A673 (cell line): Measurements from ENCODE around the gene EPB41. TPM values are rescaled to one million over a fixed set of nuclear protein-coding genes. Genes with fewer than 3 reads are reported as not detected.

Experiments
- BruUV-seq: library from RNA; stranded (reverse); fragments of 400-500 nt; replicated peaks from 2 replicates; lab custom pipeline; 2021; lab: Mats Ljungman, UMichigan
- CTCF ChIA-PET: fragments of 300-600 bp; sonication (Branson Sonifier 250); formaldehyde crosslinking; loops from one replicate; lab custom pipeline; 2022; ENCODE audit warnings: antibody characterized with exemption; lab: Charles Lee
- POLR2A ChIA-PET: fragments of 300-600 bp; sonication (Branson Sonifier 250); formaldehyde crosslinking; loops from one replicate; lab custom pipeline; 2022; ENCODE audit warnings: antibody characterized with exemption; ENCODE audit not compliant: low non-redundant PET; lab: Charles Lee
- DNase-seq: peaks from one replicate; pipeline ENCODE4 v3.0.0-alpha.2; 2015; ENCODE audit warnings: low spot score
- H3K27ac ChIP-seq: fragments of 200-600 bp; sonication (generic); 2 replicates; pipeline ENCODE4 v1.5.1; 2016; ENCODE audit warnings: mixed run types, low read depth, mild to moderate bottlenecking, mixed read lengths, antibody characterized with exemption, low read length; ENCODE audit not compliant: poor library complexity, severe bottlenecking
- H3K27me3 ChIP-seq: fragments of 200-600 bp; sonication (generic); replicated peaks from 2 replicates; pipeline ENCODE4 v1.6.1; 2017; ENCODE audit warnings: mixed run types, low read depth, mild to moderate bottlenecking, mixed read lengths, antibody characterized with exemption, low read length; ENCODE audit not compliant: insufficient read depth, poor library complexity
- H3K36me3 ChIP-seq: fragments of 200-600 bp; sonication (generic); 2 replicates; pipeline ENCODE4 v1.6.1; 2016; ENCODE audit warnings: mixed run types, mild to moderate bottlenecking, mixed read lengths, antibody characterized with exemption, low read length; ENCODE audit not compliant: insufficient read depth, poor library complexity, severe bottlenecking
- H3K4me1 ChIP-seq: fragments of 200-600 bp; sonication (generic); 2 replicates; pipeline ENCODE4 v1.6.1; 2017; ENCODE audit warnings: mixed run types, mild to moderate bottlenecking, mixed read lengths, antibody characterized with exemption, low read length; ENCODE audit not compliant: insufficient read depth, poor library complexity, severe bottlenecking
- H3K4me3 ChIP-seq: fragments of 200-600 bp; sonication (generic); 2 replicates; pipeline ENCODE4 v1.5.1; 2016; ENCODE audit warnings: low read depth, mixed run types, mild to moderate bottlenecking, mixed read lengths, low read length; ENCODE audit not compliant: poor library complexity, severe bottlenecking
- H3K9me3 ChIP-seq: fragments of 200-600 bp; sonication (generic); 2 replicates; pipeline ENCODE4 v1.6.1; 2016; ENCODE audit warnings: mixed run types, low read depth, mild to moderate bottlenecking, mixed read lengths, antibody characterized with exemption, low read length; ENCODE audit not compliant: poor library complexity, severe bottlenecking
- EZH2 ChIP-seq: fragments of 200-600 bp; sonication (generic); IDR thresholded peaks from 2 replicates; pipeline ENCODE4 v1.6.1; 2017; ENCODE audit warnings: borderline replicate concordance, low read depth, mild to moderate bottlenecking, mixed read lengths, antibody characterized with exemption, low read length; ENCODE audit not compliant: poor library complexity, severe bottlenecking
- intact Hi-C: fragments of 100-400 bp; cut with micrococcal nuclease; formaldehyde crosslinking; loops from one replicate; pipeline ENCODE4 v1.10.0; 2022; ENCODE audit not compliant: unreplicated experiment
- total RNA-seq: library from RNA; stranded (reverse); gene quantifications from 2 replicates; pipeline ENCODE4 v1.2.3, GENCODE V29; 2021
- TF ChIP-seq, protein P1 (sequence below): fragments of 300-800, 200-600 bp; sonication (generic); conservative IDR thresholded peaks from 2 replicates; pipeline ENCODE4 v1.5.1; 2017; ENCODE audit warnings: low read depth, mild to moderate bottlenecking, antibody characterized with exemption, low read length, moderate library complexity, mixed read lengths

The EPB41 gene
- total RNA-seq, 1 experiment from 2014 or later: 337 TPM

DNA sequence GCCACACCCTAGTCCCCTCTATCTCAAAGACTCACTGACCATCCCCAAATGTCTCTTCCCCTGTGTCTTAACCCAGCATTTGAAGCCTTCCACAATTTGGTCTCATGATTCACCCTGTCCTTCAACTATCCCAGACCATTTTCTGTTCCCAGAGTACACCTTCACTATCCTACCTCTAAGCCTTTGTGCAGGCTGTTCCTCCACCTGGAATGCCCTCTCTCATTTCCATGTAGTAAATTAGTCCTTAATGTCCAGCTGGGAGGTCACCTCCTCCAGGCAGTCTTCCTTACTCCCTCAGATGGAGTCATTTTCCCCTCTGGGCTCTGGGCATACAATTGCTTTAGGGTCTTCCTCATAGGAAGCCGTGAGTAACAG is 31.1 kb upstream of the EPB41 start:
- Histone ChIP-seq H3K4me1 (peaks cover 46% of the 10 kb centered on the region), H3K27me3 (no peaks in the 10 kb centered on the region), H3K4me3 (no peak overlapping the region), H3K36me3 (no peaks in the 10 kb centered on the region), H3K9me3 (no peaks in the 10 kb centered on the region), H3K27ac (peak overlapping the region; percentile 95)
- TF ChIP-seq, protein P1, sequence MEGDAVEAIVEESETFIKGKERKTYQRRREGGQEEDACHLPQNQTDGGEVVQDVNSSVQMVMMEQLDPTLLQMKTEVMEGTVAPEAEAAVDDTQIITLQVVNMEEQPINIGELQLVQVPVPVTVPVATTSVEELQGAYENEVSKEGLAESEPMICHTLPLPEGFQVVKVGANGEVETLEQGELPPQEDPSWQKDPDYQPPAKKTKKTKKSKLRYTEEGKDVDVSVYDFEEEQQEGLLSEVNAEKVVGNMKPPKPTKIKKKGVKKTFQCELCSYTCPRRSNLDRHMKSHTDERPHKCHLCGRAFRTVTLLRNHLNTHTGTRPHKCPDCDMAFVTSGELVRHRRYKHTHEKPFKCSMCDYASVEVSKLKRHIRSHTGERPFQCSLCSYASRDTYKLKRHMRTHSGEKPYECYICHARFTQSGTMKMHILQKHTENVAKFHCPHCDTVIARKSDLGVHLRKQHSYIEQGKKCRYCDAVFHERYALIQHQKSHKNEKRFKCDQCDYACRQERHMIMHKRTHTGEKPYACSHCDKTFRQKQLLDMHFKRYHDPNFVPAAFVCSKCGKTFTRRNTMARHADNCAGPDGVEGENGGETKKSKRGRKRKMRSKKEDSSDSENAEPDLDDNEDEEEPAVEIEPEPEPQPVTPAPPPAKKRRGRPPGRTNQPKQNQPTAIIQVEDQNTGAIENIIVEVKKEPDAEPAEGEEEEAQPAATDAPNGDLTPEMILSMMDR: no peak
- no peak for TF ChIP-seq EZH2
- intact Hi-C loops: loop anchor here (2.0 to 5.0 kb wide), 2 partner anchors 150 to 239 kb away; partner anchors contain the start of gene TMEM200B
- POLR2A ChIA-PET: no interaction called here
- no TSS peak for BruUV-seq
- DNase-seq: no peak
- CTCF ChIA-PET: no interaction called here

DNA sequence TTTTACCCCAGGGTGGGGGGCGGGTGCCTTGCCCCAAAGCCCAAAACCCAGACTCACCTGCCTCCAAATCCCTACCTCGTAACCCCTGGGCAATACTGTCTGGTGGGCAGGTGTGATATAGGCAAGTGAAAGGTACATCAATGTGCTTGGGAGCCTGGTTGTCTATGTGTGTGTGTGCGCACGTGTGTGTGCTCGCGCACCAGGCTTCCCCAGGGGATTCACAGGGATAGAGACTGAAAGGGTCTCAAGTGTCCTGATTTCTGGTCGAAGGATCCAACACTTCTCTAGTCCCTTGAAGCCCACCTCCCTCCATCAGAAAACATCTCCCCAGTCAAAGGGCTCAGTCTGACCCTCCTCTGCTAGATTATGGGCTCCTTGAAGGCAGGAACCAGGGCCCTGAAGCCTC is 28.9 kb upstream of the EPB41 start:
- Histone ChIP-seq H3K27ac (peak overlapping the region; percentile 95), H3K4me3 (no peak overlapping the region), H3K36me3 (no peaks in the 10 kb centered on the region), H3K27me3 (no peaks in the 10 kb centered on the region), H3K4me1 (peaks cover 61% of the 10 kb centered on the region), H3K9me3 (no peaks in the 10 kb centered on the region)
- TF ChIP-seq, protein P1: no peak
- no peak for TF ChIP-seq EZH2
- CTCF ChIA-PET: interaction anchor here (0.6 to 1.5 kb wide), 3 partner anchors 8 to 193 kb away, joined by 3 to 10 read pairs (median 8); no protein-coding TSS in a partner anchor
- DNase-seq: peak; percentile 37
- intact Hi-C loops: loop anchor here (5.0 kb wide), 1 partner anchor 102 kb away; no protein-coding TSS in a partner anchor
- POLR2A ChIA-PET: interaction anchor here (0.6 to 0.7 kb wide), 2 partner anchors 243 to 309 kb away, joined by 4 to 7 read pairs; partner anchors contain the start of gene TAF12
- BruUV-seq: no TSS peak

DNA sequence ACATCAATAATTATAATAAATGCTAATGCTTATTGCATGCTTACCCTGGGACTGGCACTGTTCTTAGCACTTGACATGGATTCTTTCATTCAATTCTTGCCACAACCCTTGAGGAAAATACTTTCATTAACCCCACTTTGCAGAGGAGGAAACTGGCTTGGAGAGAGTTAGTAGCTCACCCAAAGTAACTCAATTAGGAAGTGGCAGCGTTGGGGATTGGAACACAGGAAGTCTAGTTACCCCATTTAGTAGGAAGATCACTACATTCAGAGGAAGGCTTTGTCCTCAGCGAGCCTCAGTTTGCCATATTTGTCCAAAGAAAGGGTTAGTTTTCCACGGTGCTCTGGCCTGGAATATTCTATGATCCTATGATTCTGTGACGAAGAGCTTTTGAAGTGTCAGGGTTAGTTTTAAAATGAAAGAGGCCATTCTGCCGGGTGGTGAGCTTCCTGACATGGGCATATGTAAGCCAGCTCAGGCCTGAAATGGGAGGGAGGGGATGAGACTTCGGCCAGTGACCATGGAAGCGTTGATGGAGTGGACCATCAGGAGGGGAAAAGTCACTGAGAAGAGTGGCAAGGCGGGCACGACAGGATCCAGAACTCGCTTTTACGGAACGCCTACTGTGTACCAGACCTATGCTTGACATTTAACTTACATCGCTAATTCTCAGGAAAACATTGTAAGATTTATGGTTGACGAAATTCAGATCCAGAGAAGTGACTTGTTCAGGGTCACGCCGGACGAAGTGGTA is 28.2 kb upstream of the EPB41 start:
- H3K27me3 ChIP-seq: no peaks in the 10 kb centered on the region
- ChIA-PET POLR2A (no interaction called here), CTCF (no interaction called here)
- no peaks in the 10 kb centered on the region for H3K36me3 ChIP-seq
- no peaks in the 10 kb centered on the region for H3K9me3 ChIP-seq
- H3K4me1 ChIP-seq: peaks cover 68% of the 10 kb centered on the region
- TF ChIP-seq, protein P1: no peak
- no peak for TF ChIP-seq EZH2
- BruUV-seq: no TSS peak
- intact Hi-C loops: loop anchor here (5.0 kb wide), 1 partner anchor 101 kb away; no protein-coding TSS in a partner anchor
- H3K27ac ChIP-seq: peak overlapping the region; percentile 95
- DNase-seq: peak; percentile 53
- H3K4me3 ChIP-seq: peak overlapping the region; percentile 98
